Gastroesophageal sphincter (tissue), 3 donors: ENCODE measurements around the gene RALGAPB.

Experiments used
- CTCF ChIP-seq, 4 experiments: fragments of 200-600 bp in 2 of 4; fragments of 450-650 bp in 2 of 4; sonication (generic) in 1 of 4; IDR thresholded peaks; one replicate each; pipeline ENCODE4 v1.5.1; 2017 to 2019; ENCODE audit warnings: antibody characterized with exemption in 4 of 4, mild to moderate bottlenecking in 2 of 4, moderate library complexity in 2 of 4
- POLR2A ChIP-seq, 2 donors: fragments of 450-650 bp; IDR thresholded peaks; one replicate each; pipeline ENCODE4 v1.6.1; 2017; ENCODE audit warnings: antibody characterized with exemption in 2 of 2, mild to moderate bottlenecking in 2 of 2, moderate library complexity in 1 of 2

- no peak for TF ChIP-seq CTCF (IDR thresholded peaks at IDR 0.05)
- TF ChIP-seq POLR2A (IDR thresholded peaks at IDR 0.05) = no peak
These were observed 93.5 kb downstream of the RALGAPB start for GRCh38 chr20:38566036-38566598.
